Globus pallidus (tissue), 1 donor: ENCODE results near the gene VWA5B2.

Source experiments
- DNase-seq: peaks from one replicate; pipeline ENCODE4 v3.0.0-alpha.2; 2015; ENCODE audit warnings: low spot score

VWA5B2 gene

DNA sequence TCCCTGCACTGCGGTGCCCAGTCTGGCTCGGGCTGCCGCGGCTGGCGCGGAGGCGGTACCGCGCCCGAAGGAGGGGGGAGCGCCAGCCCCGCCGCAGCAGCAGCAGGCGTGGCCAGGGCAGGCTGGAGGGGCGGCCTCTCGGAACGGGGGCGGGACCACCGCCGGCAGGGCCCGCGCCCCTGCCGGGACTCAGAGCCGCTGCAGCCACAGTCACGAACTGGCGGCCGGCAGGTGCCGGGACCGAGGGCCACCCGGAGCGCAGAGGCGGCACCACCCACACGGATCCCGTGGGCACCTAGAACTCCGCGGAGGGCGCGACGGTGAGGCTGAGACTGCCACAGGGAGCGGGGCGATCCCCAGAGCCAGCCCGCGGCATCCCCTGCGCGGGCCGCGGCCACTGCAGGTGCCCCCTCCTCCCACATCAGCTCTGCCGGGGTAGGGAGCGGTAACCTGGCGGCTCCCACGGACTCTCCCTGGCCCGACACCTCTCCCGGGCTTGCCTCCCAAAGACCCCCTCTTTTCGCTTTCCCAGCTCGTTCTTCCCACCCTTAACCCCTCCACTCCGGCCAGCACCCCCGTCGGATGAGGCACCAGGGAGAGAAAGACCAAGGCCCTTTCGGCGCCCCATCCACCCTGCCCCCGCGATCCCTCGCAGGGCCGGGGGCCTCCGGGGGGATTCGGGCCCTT lies at the start of gene VWA5B2:
Gene VWA5B2 (plus strand): TSS at position 192 of the 687 bp plus-strand sequence. CDS start 944 bp downstream, outside the sequence.
- no peak for DNase-seq

DNA sequence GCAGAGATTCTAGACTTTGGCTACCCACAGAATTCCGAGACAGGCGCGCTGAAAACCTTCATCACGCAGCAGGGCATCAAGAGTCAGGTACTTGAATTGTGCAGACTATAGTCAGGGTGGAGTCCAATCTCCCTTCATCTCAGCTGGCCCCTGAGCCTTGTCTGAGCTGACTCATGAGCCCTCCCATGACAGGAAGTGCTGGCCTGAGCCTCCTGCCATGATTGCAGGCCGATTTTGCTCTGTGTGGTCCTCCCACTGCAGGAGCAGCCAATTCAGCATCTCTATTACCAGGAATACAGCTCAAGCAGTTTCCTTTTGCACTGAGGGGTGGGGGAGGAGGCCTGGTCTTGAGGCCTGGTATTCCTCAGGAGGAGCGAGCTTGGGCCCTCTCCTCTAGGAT lies 49.2 kb upstream of the VWA5B2 start:
- no peak for DNase-seq

DNA sequence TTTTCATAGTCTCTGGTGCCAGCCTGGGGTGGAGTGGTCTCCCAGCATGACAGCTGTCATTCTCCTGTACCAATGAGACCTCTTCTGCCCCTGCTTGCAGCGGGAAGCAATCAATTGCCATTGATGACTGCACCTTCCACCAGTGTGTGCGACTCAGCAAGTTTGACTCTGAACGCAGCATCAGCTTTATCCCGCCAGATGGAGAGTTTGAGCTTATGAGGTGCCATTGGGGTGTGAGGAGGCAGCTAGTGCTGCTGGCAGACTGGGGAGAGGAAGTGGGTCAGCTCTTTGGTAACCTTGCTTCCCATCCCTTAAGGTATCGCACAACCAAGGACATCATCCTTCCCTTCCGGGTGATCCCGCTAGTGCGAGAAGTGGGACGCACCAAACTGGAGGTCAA lies 47.8 kb upstream of the VWA5B2 start:
- no peak for DNase-seq

DNA sequence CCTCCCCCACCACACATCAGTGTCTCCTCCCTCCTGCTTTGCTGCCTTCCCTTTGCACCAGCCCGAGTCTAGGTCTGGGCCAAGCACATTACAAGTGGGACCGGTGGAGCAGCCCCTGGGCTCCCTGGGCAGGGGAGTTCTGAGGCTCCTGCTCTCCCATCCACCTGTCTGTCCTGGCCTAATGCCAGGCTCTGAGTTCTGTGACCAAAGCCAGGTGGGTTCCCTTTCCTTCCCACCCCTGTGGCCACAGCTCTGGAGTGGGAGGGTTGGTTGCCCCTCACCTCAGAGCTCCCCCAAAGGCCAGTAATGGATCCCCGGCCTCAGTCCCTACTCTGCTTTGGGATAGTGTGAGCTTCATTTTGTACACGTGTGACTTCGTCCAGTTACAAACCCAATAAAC lies 45.7 kb upstream of the VWA5B2 start:
- no peak for DNase-seq

DNA sequence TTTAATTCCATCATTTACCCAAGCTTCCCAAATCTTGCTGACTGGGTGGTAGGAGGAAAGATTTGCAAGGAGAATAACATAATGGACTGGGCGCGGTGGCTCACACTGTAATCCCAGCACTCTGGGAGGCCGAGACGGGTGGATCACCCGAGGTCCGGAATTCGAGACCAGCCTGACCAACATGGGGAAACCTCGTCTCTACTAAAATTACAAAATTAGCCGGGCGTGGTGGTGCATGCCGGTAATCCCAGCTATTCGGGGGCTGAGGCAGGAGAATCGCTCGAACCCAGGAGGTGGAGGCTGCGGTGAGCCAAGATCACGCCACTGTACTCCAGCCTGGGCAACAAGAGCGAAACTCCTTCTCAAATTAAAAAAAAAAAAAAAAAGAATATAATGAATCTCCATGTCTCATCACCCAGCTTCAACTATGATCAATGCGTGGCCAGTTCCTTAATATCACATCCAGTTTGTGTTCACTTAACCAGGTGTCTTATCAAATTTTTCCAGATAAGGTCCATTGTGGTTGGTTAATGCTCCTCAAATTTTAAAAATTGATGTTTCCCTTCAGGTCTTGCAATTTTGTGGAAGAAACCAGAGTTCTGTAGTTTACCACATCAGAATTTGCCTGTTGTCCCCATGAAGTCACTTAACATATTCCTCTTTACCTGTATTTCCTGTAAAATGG lies 44.7 kb upstream of the VWA5B2 start:
- no peak for DNase-seq

DNA sequence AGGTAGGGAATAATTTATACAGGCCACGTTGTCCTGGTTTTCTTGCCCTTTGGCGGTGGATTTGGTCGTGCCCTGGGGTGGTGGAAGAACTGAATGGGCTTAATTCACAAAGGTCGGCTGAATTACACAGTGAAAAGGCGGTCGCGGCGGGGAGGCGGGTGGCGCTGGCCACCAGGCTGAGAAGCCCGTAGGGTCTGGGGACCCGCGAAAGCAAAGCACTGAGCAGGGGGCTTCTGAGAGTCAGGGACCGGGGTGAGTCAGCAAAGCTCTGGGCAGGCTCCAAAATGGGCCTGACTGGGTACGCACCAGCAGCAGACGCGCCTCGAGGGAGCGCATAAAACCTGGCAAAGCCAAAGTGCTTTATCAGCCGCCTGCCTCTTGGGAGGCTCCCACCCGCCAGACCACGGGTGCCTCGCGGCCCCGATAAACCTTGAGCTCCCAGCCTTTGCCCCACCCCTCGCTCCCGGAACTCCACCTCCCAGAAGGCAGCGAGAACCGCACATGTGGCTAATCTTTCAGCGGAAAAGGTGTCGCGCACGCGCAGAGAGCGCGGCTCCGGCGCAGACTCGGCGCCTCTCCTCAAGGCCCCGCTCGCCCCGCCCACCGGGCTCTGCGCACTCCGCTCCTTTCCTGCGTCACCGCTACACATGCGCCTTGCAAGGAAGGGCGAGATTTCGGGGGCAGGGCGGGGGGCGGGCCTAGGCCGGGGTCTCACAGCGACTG lies 43.8 kb upstream of the VWA5B2 start:
- peak; percentile 98 for DNase-seq

DNA sequence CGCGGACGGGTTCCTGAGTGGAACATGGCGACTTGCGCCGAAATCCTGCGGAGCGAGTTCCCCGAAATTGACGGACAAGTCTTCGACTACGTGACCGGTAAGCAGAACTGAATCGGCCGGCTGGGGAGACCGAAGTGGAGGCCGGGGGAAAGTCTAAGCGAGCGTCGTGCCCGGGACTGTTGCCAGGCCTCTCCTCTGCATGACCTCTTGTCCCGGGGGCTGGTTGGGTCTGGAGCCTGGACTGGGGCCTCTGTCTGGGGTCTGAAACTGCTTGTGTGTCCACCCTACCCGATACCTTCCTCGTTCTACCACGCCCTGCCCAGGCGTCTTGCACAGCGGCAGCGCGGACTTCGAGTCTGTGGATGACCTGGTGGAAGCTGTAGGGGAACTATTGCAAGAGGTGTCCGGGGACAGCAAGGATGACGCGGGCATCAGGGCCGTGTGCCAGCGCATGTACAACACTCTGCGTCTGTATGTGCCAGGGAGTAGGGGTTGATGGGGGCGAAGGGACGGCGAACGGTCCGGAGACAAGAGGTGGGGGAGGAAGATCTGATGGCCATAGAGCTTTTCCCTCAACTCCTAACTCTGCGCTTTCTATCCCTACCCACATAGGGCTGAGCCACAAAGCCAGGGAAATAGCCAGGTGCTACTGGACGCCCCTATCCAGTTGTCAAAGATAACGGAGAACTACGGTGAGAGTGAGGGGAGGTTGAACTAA lies 43.0 kb upstream of the VWA5B2 start, which contains the start of gene ABCF3:
Gene ABCF3 (plus strand): TSS at position 16 of the 718 bp plus-strand sequence. CDS start 9 bp downstream, at position 25.
- no peak for DNase-seq

DNA sequence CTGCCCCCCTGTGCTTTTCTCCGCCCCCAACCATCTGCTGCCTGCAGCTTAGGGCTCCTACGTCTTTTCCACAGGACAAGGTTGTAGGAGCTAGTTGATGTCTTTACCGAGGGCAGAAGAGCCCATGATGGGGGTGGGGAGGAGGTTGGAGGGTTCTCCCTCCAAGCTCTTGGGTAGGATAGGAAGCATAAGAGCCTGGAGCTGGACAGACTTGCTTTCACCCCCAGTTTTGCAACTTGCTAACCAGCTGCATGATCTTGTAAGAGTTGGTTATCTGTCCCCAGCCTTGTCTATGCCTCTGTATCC lies 42.5 kb upstream of the VWA5B2 start:
- DNase-seq = no peak

DNA sequence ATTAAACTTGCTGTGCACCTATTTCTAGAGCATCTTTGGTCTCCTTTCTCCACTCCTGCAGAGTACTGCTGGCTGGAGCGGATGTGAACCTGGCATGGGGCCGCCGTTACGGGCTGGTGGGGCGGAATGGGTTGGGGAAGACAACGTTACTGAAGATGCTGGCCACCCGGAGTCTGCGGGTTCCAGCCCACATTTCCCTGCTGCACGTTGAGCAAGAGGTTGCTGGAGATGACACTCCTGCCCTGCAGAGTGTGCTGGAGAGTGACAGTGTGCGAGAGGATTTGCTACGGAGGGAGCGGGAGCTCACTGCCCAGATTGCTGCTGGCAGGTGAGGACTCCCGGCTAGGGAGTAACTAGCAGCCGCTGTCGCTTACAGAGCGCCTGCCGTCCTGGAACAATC lies 41.3 kb upstream of the VWA5B2 start:
- no peak for DNase-seq

DNA sequence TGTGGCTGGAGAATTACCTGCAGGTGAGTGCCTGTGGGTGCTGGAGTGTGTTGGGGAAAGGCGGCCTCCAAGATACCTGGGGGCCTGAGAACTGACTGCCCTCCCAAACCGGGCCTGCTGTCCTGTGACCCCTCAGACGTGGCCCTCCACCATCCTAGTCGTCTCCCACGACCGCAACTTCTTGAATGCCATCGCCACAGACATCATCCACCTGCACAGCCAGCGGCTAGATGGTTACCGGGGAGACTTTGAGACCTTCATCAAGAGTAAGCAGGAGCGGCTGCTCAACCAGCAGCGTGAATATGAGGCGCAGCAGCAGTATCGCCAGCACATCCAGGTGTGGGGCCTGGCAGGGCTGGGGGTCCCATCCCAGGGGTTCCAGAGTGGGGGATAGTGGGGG lies 40.0 kb upstream of the VWA5B2 start:
- DNase-seq = no peak

DNA sequence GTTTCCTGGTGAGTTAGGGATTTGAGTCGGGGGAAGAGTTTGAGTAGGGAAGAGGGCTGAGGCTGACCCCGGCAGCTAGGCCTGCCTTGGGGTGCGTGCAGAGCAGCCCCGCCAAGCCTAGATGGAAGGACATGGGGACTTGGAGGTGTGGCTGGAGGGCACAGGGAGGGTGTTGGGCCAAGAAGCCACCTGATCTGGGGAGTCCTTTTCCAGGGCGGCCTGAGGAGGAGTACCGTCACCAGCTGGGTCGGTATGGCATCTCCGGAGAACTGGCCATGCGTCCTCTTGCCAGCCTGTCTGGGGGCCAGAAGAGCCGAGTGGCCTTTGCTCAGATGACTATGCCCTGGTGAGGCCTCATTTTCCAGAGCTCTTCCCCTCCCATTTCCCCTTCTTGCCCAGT lies 36.5 kb upstream of the VWA5B2 start:
- no peak for DNase-seq

DNA sequence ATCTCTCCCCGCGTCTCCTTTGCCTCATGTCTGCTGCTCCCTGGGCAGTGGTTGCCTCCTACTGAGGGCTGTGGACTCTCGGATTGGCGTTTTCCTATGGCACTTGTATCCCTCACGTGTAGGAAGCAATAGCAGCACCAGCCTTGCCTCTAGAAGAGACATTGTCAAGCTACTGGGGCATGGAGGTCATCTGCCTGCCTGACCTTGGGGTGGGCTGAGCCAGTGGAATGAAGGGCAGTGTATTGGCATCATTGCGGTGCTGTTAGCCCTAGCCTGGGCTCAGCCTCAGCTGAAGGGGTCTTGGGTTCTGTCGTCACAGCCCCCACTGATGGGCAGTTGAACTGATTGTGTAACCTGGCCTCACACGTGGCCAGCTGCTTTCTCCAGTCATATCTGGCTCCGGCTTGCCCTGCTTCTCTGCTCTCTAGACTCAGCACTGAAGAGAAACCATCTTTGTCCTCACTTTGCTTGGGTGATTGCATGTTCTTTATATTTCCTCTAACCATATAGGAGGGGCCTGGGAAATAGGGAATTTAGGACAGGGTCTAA lies 35.3 kb upstream of the VWA5B2 start:
- DNase-seq = no peak

DNA sequence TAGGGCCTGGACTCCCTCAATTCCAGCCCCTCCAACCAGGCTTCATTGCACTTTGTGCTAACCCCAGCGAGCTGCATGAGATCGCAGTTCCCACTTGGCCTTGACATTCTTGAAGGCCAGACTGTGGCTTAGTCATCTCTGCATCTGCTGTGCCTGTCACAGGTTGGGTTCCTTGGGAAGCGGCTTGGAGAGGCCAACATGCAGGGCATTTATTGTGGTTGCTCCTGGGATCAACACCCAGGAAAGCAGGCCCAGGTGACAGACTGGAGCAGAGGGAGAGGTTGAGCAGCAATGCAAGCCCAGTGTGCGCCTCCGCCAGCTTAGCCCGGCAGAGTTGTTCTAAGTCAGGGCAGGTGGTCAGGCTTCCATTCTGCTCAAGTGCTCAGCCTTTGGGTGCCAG lies 32.8 kb upstream of the VWA5B2 start:
- no peak for DNase-seq

DNA sequence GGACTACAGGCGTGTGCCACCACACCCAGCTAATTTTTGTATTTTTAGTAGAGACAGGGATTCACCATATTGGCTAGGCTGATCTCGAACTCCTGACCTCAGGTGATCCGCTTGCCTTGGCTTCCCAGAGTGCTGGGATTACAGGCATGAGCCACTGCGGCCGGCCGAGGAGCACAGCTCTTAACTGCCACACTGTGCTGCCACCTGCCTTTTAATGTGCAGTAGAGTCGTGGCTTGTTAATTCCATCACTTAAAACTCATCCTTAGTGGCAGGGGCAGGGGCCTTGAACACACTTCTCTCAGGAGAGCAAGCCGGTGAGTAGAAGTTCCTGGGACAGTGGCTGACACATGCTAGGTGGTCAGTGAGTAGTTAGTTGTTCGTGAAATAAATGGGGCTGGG lies 30.9 kb upstream of the VWA5B2 start:
- no peak for DNase-seq

DNA sequence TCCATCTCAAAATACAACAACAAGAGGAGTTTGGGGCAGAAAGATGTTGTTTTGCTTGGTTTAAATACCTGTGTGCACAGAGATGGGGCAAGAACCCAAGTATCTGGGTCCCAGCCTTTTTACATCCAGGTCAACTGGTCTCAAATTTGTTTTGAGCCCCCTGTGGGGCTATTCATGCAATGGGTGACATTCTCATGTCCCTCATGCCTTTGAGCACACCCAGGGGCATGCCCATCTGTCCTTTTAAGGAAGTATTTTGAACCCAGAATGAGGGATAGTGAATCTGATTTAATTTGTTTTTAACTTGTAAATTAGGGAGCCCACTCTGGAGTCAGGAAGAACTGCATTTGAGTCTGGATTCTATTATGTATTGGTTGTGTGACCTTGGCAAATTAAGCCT lies 28.6 kb upstream of the VWA5B2 start:
- no peak for DNase-seq

DNA sequence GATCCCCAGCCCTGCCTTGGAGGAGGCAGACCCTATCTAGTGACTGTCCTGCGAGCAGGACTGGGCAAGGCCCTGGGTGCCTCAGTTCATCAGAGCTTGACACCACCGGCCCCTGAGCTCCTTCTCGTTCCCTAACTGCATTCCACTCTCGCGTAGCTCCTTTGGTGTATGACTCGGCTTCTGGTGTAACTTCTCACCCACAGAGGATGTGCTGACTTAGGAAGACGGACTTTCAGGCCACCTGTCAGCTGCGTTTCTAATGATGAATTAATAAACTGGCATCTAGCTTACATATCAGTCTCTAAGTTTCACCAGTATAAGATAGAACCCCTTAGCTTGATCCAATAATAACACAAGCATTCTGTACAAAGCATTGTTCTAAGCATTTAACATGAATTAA lies 25.9 kb upstream of the VWA5B2 start:
- DNase-seq = no peak

DNA sequence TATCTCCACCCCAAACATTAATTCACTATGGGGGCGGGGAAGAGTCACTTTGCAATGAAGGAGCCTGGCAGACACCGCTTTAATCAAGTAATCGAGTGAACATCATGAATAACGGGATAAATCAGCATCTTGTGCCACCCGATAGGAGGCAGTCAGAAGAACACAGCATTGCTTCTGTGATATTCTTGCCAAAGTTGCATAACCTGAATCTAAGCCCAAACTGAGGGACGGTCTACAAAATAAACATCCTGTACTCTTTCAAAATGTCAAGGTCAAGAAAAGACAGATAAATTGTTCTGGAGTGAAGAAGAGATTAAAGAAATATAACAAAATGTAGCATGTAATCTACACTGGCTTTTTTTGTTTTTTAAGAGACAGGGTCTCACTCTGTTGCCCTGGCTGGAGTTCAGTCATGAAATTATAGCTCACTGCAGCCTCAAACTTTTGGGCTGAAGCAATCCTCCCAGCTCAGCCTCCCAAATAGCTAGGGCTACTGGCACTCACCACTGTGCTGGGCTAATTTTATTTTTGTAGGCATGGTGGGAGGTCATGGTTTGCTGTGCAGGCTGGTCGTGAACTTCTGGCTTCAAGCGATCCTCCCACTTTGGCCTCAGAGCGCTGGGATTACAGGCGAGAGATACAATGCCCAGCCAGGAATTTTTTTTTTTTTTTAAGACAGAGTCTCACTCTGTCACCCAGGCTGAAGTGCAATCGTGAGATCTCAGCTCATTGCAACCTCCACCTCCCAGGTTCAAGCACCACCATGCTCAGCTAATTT lies 20.1 kb upstream of the VWA5B2 start:
- no peak for DNase-seq

DNA sequence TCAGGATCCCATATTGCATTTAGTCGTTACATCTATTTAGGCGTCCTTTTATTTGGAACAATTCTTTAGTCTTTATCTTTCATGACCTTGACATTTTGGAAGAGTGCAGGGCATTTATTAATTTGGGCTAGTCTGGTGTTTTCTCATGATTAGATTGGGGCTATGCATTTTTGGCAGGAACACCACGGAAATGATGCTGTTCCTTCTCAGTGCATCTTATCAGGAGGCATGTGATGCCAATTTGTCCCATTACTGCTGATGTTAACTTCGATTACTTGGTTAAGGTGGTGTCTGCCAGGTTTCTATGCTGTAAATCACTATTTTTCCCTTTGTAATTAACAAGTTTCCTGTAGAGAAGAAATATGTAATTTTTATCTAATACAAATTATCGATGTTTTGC lies 18.1 kb upstream of the VWA5B2 start:
- no peak for DNase-seq

DNA sequence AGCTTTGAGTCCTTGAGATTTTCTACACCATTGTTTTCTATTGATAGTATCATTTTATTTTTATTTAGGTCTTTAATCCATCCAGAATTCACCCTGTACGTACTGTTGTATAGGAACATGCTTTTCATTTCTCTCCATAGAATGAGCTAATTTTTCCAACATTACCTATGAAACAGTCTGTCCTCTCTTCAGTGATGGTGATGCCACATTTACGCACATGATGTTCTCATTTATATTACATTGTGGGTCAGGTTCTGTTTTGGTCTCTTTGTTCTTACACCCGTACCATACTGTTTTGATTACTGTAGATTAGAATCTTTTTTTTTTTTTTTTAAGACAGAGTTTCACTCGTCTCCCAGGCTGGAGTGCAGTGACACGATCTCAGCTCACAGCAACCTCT lies 17.7 kb upstream of the VWA5B2 start:
- no peak for DNase-seq

DNA sequence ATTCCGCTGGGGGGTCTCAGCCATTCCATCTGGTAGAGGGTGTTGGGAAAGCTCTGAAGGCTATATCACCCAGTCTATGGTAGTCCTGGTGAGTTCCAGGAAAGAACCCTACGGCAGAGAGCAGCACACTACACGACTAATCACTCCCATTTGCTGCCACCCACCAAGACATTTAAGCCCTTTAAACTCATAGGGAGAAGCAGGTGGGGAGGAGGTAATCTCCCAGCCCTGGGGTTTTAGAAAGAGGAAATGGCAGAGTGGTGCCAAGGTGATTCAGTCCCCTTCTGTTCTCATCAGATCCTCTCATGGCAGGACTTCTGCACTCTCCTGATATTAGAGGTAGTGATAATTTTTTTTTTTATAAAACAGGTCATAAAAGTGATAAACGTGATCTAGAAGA lies 10.6 kb upstream of the VWA5B2 start:
- DNase-seq = no peak

DNA sequence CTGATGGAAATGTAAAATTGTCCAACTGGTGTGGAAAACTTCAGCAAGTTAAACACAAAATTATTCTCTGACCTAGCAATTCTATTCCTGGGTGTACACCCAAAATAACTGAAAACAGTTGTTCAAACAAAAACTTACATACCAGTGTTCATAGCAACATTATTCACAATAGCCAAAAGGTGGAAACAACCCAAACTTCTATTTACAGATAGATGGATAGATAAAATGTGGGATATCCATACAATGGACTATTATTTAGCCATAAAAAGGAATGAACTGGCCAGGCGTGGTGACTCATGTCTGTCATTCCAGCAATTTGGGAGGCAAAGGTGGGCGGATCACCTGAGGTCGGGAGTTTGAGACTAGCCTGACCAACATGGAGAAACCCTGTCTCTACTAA lies 6.9 kb upstream of the VWA5B2 start:
- no peak for DNase-seq

DNA sequence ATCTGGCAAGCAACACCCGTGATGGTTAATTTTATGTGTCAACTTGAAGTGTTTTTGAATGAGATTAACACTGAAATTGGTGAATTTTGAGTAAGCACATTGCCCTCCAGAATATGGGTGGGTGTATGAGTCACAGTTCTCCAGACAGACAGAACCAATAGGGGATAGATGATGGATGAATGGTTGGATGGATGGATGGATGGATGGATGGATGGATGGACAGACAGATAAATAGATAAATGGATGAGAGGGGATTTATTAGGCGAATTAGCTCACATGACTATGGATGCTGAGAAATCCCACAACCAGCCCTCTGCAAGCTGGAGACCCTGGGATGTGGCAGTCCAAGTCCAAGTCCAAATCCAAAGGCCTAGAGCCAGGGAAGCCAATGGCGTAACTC lies 5.4 kb upstream of the VWA5B2 start:
- no peak for DNase-seq
